Smooth muscle cell of the pulmonary artery (primary cell): ENCODE data around the gene IL22. TPM values are rescaled to one million over a fixed set of nuclear protein-coding genes. Genes with fewer than 3 reads are reported as not detected.

Experiments
- total RNA-seq: library from RNA; depleted of rRNA; stranded (reverse); fragments of >200 nt; gene quantifications from 2 replicates; pipeline ENCODE4 v1.2.3, GENCODE V29; 2014

The IL22 gene, protein sequence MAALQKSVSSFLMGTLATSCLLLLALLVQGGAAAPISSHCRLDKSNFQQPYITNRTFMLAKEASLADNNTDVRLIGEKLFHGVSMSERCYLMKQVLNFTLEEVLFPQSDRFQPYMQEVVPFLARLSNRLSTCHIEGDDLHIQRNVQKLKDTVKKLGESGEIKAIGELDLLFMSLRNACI
- not detected in 2 replicates for total RNA-seq

DNA sequence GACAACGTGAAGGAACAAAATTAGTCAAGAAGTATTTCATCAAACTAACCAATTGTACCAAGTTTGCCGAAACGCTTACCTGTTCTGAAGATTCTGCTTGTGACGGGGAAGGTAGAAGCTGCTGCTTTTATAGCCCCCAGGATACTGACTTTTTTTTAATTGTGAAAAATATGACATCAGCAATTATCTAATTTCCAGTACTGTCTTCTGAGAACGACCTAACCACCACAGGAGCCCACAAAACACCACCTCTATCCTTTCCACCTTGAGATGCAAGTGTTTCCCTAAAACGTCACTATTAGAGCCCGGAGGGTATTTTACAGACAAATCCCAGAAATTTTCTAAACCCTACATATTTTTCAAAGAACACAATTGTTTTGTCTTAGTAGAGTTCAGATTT lies at the start of gene IL22:
TSS of gene IL22 (minus strand) at position 101 of the 400 bp plus-strand sequence. CDS start 156 bp downstream, outside the sequence.

DNA sequence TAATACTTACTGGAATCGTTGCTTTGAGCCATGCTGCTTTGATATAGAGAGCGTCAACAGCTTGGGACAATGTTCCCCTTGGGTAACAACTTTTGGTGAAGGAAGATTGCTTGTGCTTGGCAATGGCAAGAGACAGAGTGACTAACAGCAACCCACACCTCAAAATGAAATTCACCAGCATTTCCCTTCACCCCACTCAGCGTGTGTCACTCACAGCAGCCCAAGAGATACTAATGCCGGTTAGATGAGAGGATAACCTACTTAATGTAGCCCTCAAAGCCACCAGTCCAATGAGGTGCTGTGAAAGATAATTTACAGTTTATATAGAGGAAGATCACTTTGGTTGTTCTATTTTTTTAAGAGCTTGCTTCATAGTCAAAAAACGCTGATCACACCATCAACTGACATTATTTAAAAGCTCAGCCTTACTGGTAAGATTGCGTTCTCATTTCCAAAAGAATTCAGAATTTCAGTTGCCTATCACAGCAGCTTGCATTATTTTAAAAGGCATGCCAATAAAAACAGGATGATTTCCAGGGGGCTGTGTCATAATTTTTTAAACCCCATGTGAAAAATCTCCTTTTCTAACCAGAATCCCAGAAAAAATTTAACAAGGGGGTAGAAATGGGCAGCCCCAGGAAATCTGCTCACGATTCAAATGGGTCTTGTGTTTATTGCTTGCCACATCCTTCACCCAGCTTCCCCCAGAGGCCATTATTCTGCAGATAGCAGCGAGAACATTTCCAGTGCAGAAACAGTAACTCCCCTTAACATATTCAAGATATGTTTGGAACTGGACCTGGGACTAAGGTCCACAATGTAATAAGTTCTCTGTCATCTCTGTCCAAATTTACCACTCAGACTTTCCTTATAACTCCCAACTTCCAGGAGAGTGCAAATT lies 27.6 kb downstream of the IL22 start, which contains the start of gene IL26:
TSS of gene IL26 (minus strand) at position 235 of the 901 bp plus-strand sequence. CDS start at position 181, 54 bp downstream.

Other genes starting within 250 kb of the IL22 start
- gene IFNG, start 93.9 kb downstream of the IL22 start, total RNA-seq: not detected in 2 replicates
- gene IL26, start 27.8 kb downstream of the IL22 start, total RNA-seq: 0.13 and 2.0 TPM in 2 replicates
- 7.5 and 8.8 TPM in 2 replicates for gene MDM1, start 78.8 kb upstream of the IL22 start, total RNA-seq